ENCODE results near the gene NT5DC3.

- no peak for TF ChIP-seq POLR2A (IDR thresholded peaks at IDR 0.05)
- TF ChIP-seq, protein P1, sequence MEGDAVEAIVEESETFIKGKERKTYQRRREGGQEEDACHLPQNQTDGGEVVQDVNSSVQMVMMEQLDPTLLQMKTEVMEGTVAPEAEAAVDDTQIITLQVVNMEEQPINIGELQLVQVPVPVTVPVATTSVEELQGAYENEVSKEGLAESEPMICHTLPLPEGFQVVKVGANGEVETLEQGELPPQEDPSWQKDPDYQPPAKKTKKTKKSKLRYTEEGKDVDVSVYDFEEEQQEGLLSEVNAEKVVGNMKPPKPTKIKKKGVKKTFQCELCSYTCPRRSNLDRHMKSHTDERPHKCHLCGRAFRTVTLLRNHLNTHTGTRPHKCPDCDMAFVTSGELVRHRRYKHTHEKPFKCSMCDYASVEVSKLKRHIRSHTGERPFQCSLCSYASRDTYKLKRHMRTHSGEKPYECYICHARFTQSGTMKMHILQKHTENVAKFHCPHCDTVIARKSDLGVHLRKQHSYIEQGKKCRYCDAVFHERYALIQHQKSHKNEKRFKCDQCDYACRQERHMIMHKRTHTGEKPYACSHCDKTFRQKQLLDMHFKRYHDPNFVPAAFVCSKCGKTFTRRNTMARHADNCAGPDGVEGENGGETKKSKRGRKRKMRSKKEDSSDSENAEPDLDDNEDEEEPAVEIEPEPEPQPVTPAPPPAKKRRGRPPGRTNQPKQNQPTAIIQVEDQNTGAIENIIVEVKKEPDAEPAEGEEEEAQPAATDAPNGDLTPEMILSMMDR (IDR thresholded peaks at IDR 0.05) = no peak
- no peak for TF ChIP-seq POLR2AphosphoS5 (IDR thresholded peaks at IDR 0.05; ENCODE audit: insufficient read depth in 1 of 2, low read depth in 1 of 2)
These were observed 27.2 kb upstream of the NT5DC3 start for GRCh38 chr12:103868215-103868614.
